Airway epithelial cell (primary cell): ENCODE data around the gene GDNF. TPM values are rescaled to one million over a fixed set of nuclear protein-coding genes. Genes with fewer than 3 reads are reported as not detected.

ENCODE experiments used
- total RNA-seq: library from RNA; depleted of rRNA; stranded (reverse); fragments of >200 nt; gene quantifications from 2 replicates; pipeline ENCODE4 v1.2.3, GENCODE V29; 2015

The GDNF gene
- total RNA-seq, result not detected in 2 replicates

GRCh38 chr5:37839407-37840052 is at the start of gene GDNF:
Gene GDNF, minus strand, starts transcription at chr5:37840041. Its CDS starts 5,245 bp downstream, at chr5:37834796.

